Activated naive CD8-positive, alpha-beta T cell (primary cell): ENCODE data around the gene CYB561.

Source experiments
- H3K27ac Mint-ChIP-seq: one replicate; pipeline ENCODE4 v1.8.0; 2021; ENCODE audit warnings: mixed read lengths
- H3K27me3 Mint-ChIP-seq: one replicate; pipeline ENCODE4 v1.8.0; 2021; ENCODE audit warnings: mixed read lengths
- H3K36me3 Mint-ChIP-seq: one replicate; pipeline ENCODE4 v1.8.0; 2021; ENCODE audit warnings: mixed read lengths
- H3K4me1 Mint-ChIP-seq: one replicate; pipeline ENCODE4 v1.8.0; 2021; ENCODE audit warnings: low read depth, mixed read lengths
- H3K4me3 Mint-ChIP-seq: one replicate; pipeline ENCODE4 v1.8.0; 2021; ENCODE audit warnings: mild to moderate bottlenecking, mixed read lengths
- H3K9me3 Mint-ChIP-seq: one replicate; pipeline ENCODE4 v1.8.0; 2021; ENCODE audit warnings: low read depth, mixed read lengths

Gene CYB561

DNA sequence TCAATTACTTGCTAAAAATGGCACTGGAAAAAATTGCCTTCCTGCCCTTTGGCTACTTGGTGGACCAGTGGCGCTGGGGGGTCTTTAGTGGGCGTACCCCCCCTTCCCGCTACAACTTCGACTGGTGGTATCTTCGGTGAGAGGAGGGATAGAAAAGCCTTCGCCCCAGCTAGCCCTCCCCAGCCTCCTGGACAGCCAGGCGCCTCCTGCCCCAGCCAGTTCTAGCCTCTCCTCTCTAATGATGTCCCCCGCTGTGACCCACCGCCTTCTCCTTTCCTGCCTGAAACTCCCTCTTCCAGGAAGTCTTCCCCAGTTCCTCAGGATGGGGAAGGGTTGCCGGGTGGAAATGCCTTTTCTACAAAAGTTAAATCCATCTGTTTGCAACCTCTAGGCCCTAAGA is 36.9 kb upstream of the CYB561 start:
- H3K9me3 Mint-ChIP-seq: no peaks in the 10 kb centered on the region
- H3K36me3 Mint-ChIP-seq: no peaks in the 10 kb centered on the region
- H3K4me3 Mint-ChIP-seq: no peak overlapping the region
- no peak overlapping the region for H3K27ac Mint-ChIP-seq
- no peaks in the 10 kb centered on the region for H3K4me1 Mint-ChIP-seq
- peaks cover 6% of the 10 kb centered on the region for H3K27me3 Mint-ChIP-seq

DNA sequence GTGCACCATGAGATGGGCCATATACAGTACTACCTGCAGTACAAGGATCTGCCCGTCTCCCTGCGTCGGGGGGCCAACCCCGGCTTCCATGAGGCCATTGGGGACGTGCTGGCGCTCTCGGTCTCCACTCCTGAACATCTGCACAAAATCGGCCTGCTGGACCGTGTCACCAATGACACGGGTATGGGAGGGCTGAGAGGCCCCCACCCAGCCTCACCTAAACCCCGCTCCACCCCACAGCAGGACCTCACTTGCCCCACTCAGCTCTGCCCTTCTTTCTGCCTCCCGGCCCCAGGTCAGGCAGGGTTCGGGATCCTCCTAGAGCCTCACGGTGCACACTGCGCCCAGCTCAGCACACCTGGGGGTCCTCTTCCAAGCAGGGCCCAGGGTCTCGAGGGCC is 36.4 kb upstream of the CYB561 start:
- H3K4me1 Mint-ChIP-seq: peaks cover 4% of the 10 kb centered on the region
- no peaks in the 10 kb centered on the region for H3K9me3 Mint-ChIP-seq
- peaks cover 6% of the 10 kb centered on the region for H3K27me3 Mint-ChIP-seq
- H3K4me3 Mint-ChIP-seq: no peak overlapping the region
- H3K36me3 Mint-ChIP-seq: no peaks in the 10 kb centered on the region
- no peak overlapping the region for H3K27ac Mint-ChIP-seq

DNA sequence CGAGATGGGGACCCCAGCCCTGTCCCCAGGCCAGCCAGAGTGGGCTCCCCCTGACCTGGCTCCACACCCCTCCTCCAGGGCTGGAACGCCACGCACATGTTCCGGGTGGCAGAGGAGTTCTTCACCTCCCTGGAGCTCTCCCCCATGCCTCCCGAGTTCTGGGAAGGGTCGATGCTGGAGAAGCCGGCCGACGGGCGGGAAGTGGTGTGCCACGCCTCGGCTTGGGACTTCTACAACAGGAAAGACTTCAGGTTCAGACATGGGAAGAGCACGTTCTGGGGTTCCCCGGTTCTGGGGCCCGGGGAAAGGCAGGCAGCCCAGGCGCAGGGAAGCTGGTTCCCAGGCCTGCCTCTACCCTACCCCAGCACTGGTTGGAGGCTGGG is 35.4 kb upstream of the CYB561 start:
- no peaks in the 10 kb centered on the region for H3K9me3 Mint-ChIP-seq
- H3K36me3 Mint-ChIP-seq: no peaks in the 10 kb centered on the region
- peaks cover 5% of the 10 kb centered on the region for H3K4me1 Mint-ChIP-seq
- peaks cover 6% of the 10 kb centered on the region for H3K27me3 Mint-ChIP-seq
- H3K4me3 Mint-ChIP-seq: no peak overlapping the region
- no peak overlapping the region for H3K27ac Mint-ChIP-seq

DNA sequence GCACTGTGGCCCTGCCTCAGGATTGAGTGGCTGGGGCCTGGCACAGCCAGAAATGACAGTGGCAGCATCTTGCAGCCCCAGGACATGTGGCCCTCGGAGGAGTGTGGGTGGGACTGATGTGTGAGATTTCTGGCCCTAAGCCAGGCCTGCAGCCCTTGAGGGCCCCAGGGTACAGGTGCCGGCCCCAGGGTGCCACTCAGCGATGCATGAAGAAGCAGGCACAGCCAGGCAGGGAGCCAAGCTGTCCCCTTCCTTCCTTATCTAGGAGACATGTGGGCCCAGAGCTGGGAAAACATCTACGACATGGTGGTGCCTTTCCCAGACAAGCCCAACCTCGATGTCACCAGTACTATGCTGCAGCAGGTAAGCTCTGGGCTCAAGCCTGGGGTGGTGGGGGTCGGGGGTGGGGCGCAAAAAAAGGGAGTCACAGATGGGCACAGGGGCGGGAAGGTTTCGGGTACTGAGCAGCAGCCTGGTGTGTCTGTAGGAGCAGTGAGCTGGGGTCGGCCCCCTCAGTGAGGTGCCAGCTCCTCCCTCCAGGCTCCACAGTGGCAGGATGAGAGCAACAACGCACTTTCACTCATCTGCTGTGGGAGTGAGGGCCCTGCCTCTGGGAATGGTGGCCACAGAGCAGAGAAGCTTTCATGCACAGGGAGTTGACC is 34.9 kb upstream of the CYB561 start:
- Mint-ChIP-seq H3K36me3 (no peaks in the 10 kb centered on the region), H3K9me3 (no peaks in the 10 kb centered on the region), H3K4me3 (no peak overlapping the region), H3K27ac (no peak overlapping the region), H3K27me3 (peaks cover 6% of the 10 kb centered on the region), H3K4me1 (peaks cover 5% of the 10 kb centered on the region)

DNA sequence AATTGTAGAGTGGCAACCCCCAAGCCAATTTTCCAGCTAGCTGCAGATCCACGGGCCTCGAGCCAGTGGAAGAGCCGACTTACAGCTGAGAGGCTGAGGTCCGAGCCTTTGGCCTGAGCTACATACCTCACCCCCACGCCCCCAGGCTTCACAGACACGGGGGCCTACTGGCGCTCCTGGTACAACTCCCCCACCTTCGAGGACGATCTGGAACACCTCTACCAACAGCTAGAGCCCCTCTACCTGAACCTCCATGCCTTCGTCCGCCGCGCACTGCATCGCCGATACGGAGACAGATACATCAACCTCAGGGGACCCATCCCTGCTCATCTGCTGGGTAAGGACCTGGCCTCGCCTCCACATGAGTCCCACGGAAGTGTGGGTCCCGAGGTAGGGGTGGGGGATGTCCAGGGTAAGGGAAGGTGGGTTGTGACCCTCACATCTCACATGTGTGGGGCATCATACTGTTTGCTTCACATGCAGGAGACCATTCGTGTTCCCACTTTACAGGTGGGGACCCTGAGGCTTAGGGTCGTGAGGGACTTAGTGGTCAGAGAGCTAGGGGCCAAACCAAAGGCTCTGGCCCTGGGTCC is 34.2 kb upstream of the CYB561 start:
- Mint-ChIP-seq H3K36me3 (no peaks in the 10 kb centered on the region), H3K27me3 (peaks cover 6% of the 10 kb centered on the region), H3K4me3 (no peak overlapping the region), H3K27ac (no peak overlapping the region), H3K4me1 (peaks cover 5% of the 10 kb centered on the region), H3K9me3 (no peaks in the 10 kb centered on the region)

DNA sequence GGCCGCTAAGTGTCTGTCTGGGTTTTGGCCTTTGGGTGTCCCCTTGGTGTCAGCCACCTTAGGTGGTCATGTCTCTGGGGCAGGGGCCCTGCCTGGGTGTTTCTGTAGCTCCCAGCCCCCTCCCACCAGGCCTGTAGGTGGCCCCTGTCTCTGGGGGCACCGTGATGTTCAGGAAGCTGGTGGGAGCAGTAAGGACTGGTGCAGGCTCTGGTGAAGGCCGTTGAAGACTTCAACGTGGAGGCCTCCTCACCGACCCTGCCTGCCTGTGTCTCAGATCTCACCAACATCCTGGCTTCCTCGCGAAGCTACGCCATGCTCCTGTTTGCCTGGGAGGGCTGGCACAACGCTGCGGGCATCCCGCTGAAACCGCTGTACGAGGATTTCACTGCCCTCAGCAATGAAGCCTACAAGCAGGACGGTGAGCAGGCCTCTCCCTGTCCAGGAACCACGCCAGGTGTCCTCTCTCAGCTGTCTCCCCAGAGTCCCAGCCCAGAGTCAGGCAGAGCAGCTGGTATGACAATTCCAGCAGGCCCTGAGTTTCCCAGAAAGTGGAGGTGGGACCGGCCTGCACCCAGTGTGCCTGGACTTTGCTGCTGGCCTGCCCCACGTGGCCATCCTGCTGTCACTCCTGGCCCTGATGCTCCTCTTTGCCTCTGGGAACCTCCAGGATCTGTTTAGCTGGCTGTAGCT is 33.5 kb upstream of the CYB561 start:
- H3K27me3 Mint-ChIP-seq: peaks cover 9% of the 10 kb centered on the region
- no peaks in the 10 kb centered on the region for H3K36me3 Mint-ChIP-seq
- H3K27ac Mint-ChIP-seq: no peak overlapping the region
- H3K4me1 Mint-ChIP-seq: peaks cover 5% of the 10 kb centered on the region
- H3K9me3 Mint-ChIP-seq: no peaks in the 10 kb centered on the region
- no peak overlapping the region for H3K4me3 Mint-ChIP-seq

DNA sequence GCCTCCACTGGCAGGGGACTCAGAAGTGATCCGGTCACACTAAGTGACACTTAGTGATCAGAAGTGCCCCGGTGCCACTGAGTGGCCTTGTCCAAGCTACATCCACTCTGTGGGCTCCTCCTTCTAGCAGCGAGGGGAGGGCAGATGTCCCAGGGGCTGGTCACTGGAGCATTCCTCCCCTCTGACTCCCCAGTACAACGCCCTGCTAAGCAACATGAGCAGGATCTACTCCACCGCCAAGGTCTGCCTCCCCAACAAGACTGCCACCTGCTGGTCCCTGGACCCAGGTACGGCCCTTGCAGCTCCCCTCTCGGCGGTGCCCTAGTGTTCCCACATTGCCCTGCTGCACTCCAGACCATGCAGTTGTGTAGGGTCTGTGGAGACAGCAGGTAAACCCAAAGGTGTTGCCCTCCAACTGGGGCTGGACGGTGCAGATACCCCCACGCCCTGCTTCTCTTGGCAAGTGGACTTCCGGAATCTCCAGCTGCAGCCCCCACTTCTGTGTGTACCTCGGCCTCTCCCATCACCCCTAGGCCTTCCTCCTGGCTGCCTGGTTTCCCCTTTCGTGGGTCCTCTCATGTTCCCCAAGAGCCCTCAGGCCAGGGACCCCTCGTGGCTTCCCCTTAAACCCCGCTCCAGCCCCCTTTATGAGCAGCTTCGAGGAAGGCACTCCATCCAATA is 32.8 kb upstream of the CYB561 start:
- H3K36me3 Mint-ChIP-seq: no peaks in the 10 kb centered on the region
- H3K27me3 Mint-ChIP-seq: peaks cover 10% of the 10 kb centered on the region
- no peak overlapping the region for H3K27ac Mint-ChIP-seq
- H3K4me1 Mint-ChIP-seq: peaks cover 5% of the 10 kb centered on the region
- no peaks in the 10 kb centered on the region for H3K9me3 Mint-ChIP-seq
- H3K4me3 Mint-ChIP-seq: peak overlapping the region; percentile 63

DNA sequence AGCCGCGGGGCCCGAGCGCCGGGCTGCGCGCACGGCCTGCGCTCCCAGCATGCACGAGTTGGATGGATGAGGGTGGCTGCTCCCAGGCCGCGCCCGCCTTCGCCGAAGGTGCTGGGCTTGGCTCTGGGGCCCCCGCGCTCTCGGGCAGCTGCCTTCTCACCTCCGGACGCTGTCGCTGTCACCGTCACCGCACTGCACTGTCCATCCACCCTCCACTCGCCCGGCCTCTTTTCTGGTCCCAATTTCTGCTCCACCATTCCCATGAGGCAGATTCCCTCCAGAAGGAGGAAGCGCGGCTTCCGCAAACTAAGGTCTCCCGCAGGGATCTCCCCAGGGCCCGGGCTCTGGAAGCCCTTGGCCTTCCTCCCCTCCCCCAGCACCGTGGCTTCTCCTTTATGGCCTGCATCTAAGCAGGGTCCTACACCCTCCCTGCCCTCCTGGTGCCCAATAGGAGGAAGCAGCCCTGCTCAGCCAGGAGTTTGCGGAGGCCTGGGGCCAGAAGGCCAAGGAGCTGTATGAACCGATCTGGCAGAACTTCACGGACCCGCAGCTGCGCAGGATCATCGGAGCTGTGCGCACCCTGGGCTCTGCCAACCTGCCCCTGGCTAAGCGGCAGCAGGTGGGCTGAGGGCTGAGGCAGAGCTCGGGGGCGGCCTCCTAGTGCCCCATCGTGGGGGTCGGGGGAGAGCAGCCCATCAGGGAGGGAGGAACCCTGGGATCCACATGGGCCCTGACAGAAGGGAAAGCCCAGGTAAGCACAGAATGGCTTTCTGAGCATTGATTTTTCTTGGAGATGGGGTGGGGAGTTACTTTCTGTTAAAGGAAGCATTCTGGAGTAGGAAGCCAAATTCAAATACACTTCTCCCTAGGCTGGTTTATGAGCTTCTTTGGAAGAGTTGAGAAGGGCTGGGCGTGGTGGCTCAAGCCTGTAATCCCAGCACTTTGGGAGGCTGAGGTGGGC is 31.7 kb upstream of the CYB561 start:
- H3K36me3 Mint-ChIP-seq: no peaks in the 10 kb centered on the region
- peaks cover 10% of the 10 kb centered on the region for H3K27me3 Mint-ChIP-seq
- peak overlapping the region; percentile 72 for H3K4me3 Mint-ChIP-seq
- H3K4me1 Mint-ChIP-seq: peaks cover 5% of the 10 kb centered on the region
- no peak overlapping the region for H3K27ac Mint-ChIP-seq
- no peaks in the 10 kb centered on the region for H3K9me3 Mint-ChIP-seq

DNA sequence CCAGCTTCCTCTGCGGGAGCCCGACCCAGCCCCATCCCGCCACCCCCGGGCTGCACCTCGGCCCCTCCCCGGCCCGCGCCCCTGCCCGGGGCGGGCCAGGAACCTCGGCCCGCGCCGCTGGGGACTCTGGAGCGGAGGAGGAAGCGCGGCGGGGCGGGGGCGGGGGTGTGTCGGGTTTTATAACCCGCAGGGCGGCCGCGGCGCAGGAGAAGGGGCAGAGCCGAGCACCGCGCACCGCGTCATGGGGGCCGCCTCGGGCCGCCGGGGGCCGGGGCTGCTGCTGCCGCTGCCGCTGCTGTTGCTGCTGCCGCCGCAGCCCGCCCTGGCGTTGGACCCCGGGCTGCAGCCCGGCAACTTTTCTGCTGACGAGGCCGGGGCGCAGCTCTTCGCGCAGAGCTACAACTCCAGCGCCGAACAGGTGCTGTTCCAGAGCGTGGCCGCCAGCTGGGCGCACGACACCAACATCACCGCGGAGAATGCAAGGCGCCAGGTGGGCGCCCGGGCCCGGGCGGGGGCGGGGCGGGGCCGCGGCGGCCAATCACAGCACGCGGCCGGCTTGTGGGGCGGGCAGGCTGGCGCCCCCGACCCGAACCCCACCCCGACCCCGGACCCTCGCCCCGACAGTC is 30.9 kb upstream of the CYB561 start, which contains the start of gene ACE:
Gene ACE, plus strand, starts transcription at position 208 of the 626 bp plus-strand sequence. Its CDS starts 34 bp downstream, at position 242.
- peak within 1 kb of the TSS; percentile 72 for H3K4me3 Mint-ChIP-seq
- H3K36me3 Mint-ChIP-seq: no peaks in the 10 kb centered on the region
- no peak within 1 kb of the TSS for H3K27ac Mint-ChIP-seq
- H3K9me3 Mint-ChIP-seq: no peaks in the 10 kb centered on the region
- peaks cover 10% of the 10 kb centered on the region for H3K27me3 Mint-ChIP-seq
- H3K4me1 Mint-ChIP-seq: peaks cover 5% of the 10 kb centered on the region

DNA sequence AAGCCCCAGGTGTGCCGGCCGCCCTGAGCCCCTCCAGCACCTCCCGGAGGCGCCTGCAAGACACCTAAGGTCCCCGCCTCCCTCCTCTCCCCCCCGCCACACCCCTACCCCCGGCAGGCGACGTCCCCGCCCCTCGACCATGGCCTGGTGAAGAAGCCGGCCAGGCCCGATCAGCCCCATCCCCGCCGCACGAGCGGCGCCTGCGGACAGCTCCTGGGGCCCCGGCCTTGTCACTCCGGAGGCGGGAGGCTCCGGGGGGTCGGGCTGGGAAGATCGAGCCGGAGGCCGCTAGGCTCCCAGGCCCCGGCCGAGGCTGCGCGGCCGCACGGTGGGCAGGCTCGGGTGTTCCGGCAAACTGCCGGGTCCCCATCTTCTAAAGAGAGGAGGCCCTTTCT is 30.4 kb upstream of the CYB561 start:
- Mint-ChIP-seq H3K27ac (no peak overlapping the region), H3K9me3 (no peaks in the 10 kb centered on the region), H3K4me1 (peaks cover 5% of the 10 kb centered on the region), H3K27me3 (peaks cover 10% of the 10 kb centered on the region), H3K36me3 (no peaks in the 10 kb centered on the region), H3K4me3 (peak overlapping the region; percentile 68)

DNA sequence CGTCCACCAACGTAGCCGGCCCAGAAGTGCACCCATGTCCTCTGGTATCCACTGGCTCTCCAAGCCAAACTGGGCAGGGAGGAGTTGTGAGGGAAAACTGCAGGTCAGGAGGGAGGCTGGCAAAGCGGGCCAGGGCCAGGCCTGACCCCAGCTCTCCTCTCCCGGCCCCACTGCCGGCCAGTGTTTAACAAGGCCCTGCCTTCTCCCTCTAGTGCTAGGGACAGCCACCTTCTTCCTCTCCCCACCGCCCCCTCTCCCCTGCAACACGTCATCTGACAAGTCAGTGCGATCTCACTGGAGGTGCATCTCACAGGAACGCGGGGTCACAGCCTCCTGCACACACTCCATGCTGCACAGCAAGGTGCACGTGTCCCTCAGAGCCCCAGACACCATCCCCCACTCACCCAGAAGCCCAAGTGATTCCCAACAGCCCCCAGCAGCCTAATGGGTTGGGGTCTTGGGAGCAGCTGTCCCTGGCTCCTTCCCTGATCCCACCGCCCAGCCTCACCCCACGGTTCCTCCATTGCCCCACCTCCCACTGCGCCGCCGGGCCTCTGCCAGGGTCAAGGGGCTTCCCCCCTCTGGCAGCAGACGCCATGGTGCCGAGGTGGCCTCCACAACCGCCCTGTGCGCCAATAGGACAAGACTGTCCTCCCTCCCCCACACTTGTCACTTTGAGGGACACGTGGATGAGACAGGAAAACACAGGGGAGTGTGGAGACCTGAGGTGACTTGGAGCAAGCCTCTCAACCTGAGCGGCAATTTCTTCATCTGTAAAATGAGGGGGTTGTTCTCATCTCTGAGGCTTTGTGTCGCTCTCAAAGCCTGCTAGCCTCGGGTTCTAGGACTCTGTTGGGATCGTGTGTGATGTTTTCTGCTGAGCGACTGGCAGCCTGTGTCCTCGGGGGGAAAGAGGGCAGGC is 29.6 kb upstream of the CYB561 start:
- Mint-ChIP-seq H3K27ac (no peak overlapping the region), H3K27me3 (peaks cover 10% of the 10 kb centered on the region), H3K9me3 (no peaks in the 10 kb centered on the region), H3K4me1 (peaks cover 5% of the 10 kb centered on the region), H3K4me3 (peak overlapping the region; percentile 68), H3K36me3 (no peaks in the 10 kb centered on the region)

DNA sequence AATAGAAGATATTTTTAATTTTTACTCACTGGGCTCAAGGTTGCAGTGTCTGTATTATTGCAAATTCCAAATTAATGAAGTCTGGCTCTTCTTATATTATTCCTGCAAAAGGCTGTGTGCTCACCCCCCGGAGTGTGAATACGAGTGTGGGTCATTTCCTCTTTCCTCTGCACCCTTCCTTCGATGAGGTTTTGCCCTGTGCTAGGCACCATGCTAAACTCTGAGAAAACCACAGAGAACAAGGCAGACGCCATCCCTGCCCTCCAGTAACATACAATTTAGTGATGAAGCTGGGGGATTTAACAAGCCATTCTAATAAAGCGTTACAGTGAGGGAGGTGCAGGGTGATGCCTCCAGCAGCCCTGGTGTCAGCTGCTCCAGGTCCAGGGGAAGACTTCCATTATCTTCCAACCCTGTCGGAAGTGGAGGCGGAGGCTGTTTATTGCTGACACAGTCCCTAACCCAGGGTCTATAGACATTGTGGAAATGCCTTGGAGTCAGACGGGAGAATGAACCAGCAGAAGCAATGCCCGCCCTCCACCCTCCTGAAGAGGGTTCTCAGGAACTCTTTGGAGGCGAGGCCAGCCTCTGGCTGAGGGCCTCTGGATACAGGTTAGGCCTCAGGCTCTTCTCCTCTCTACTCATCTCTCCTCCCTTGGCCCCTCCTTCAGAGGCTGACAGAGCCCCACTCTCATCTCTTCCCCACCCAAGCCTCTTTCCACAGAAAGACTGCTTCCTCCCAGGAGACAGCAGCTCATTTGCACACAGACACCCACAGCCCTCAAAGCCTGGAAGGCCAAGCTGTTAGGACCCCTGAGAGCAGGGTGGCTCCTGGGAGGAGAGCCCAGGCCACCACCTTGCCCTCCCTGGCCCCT is 28.7 kb upstream of the CYB561 start:
- no peaks in the 10 kb centered on the region for H3K9me3 Mint-ChIP-seq
- no peaks in the 10 kb centered on the region for H3K36me3 Mint-ChIP-seq
- H3K4me1 Mint-ChIP-seq: peaks cover 5% of the 10 kb centered on the region
- peaks cover 10% of the 10 kb centered on the region for H3K27me3 Mint-ChIP-seq
- no peak overlapping the region for H3K4me3 Mint-ChIP-seq
- H3K27ac Mint-ChIP-seq: no peak overlapping the region
